HL-60/S4 (cell line): Measurements from ENCODE around the gene SPOCK3.

Experiments used
- in situ Hi-C: fragments of 300-500 bp; cut with MboI; formaldehyde crosslinking; loops from 2 replicates; pipeline ENCODE4 v1.14.3; 2022; ENCODE audit warnings: low sequenced_read_pairs

SPOCK3 gene

GRCh38 chr4:166700592-166700991, 533.7 kb downstream of the SPOCK3 start:
- in situ Hi-C loops: no loop called here

DNA sequence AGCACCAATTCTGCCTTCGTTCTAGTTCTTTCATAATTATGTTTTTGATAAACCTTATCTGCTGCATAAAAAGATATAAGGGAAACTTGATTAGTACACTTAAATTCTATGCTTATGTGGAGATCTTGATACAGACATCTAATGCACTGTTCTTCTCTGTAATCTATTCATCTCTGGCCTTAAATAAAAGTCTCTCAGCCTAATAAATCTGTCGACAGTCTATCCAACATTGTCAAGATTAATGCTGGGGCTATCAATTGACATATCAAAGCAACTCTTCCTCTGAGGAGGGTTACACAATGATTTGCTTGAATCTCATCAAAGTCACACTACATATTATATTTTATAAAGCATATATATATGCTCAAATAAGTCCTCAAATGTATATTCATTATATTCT, 545.5 kb downstream of the SPOCK3 start:
- in situ Hi-C loops: no loop called here

DNA sequence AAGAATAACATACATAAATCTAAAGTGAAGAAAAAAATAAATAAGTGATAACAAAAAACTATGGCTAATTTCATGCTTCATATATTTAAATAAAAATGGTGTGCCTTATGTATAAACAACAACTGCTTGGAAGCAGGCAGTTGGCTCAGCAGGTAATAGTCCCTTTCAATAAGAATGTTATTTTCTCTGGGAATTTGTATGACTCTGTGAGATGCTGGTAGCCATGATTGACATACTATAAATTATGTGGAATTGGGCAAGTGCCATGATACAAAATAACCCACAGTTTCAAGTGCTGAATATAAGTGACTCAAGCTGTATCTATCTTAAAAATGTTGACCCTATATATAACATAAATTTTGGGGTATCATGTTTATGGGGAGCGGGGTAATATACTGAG, 546.5 kb downstream of the SPOCK3 start:
- in situ Hi-C loops: no loop called here
